BE2C (cell line): ENCODE measurements around the gene MRFAP1L1.

Source experiments
- DNase-seq: peaks from one replicate; pipeline ENCODE4 v3.0.0-alpha.2; 2020
- H3K27me3 ChIP-seq: fragments of 250-450 bp; sonication (Bioruptor Pico); 2 replicates; pipeline ENCODE4 v1.5.1; 2020; ENCODE audit warnings: mild to moderate bottlenecking
- H3K36me3 ChIP-seq: fragments of 250-450 bp; sonication (Bioruptor Pico); 2 replicates; pipeline ENCODE4 v1.5.1; 2020; ENCODE audit warnings: mild to moderate bottlenecking
- H3K4me1 ChIP-seq: fragments of 250-450 bp; sonication (Bioruptor Pico); 2 replicates; pipeline ENCODE4 v1.5.1; 2020
- H3K4me3 ChIP-seq: 2 replicates; pipeline ENCODE4 v1.5.1; 2011; ENCODE audit warnings: low read depth, low read length
- H3K9me3 ChIP-seq: fragments of 250-450 bp; sonication (Bioruptor Pico); 2 replicates; pipeline ENCODE4 v1.5.1; 2020
- TF ChIP-seq, protein P1 (sequence below): IDR thresholded peaks from 2 replicates; pipeline ENCODE4 v1.5.1; 2012; ENCODE audit warnings: mild to moderate bottlenecking, low read depth, low read length

MRFAP1L1 gene

DNA sequence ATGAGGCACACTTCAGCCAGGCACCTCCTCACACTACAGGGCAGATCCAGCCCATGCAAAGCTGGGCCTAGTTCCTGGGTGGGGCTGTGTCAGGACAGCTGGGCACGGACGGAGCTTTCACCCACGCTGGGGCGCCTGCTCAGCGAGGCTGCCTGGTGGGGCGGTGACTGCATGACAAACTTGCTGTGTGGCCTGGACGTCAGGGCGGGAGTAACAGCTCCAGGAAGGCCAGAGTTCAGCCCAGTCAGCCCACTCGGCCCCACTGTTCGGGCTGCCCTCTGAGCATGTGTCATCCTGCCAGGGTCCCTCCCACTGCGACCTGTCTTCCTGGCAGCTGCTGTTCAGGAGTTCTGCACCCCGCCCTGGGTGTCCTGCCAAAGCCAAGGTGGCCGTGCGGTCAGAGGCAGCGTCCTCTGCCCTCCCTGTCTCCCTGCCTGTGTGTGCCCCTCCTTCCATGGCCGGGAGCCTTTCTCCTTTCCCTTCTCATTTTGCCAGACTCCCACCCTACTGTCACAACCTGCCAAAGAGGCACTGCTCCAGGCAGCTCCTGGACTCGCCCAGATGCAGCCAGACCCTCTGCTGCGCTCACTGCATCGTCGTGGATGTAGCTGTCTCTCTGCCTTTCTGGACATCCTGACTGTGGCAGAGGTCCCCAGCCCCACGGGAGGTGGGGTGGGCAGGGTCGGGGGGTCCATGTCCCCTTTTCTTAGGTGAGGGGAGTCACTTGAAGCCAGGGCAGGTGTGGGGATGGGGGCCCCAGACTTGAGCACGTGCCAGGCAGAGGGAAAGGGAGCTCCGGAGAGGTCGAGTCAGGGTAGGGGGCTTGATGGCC lies 39.9 kb upstream of the MRFAP1L1 start:
- no peaks in the 10 kb centered on the region for H3K36me3 ChIP-seq
- TF ChIP-seq, protein P1, sequence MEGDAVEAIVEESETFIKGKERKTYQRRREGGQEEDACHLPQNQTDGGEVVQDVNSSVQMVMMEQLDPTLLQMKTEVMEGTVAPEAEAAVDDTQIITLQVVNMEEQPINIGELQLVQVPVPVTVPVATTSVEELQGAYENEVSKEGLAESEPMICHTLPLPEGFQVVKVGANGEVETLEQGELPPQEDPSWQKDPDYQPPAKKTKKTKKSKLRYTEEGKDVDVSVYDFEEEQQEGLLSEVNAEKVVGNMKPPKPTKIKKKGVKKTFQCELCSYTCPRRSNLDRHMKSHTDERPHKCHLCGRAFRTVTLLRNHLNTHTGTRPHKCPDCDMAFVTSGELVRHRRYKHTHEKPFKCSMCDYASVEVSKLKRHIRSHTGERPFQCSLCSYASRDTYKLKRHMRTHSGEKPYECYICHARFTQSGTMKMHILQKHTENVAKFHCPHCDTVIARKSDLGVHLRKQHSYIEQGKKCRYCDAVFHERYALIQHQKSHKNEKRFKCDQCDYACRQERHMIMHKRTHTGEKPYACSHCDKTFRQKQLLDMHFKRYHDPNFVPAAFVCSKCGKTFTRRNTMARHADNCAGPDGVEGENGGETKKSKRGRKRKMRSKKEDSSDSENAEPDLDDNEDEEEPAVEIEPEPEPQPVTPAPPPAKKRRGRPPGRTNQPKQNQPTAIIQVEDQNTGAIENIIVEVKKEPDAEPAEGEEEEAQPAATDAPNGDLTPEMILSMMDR, result no peak
- H3K9me3 ChIP-seq, result no peaks in the 10 kb centered on the region
- no peak for DNase-seq
- no peak overlapping the region for H3K4me3 ChIP-seq
- H3K4me1 ChIP-seq, result no peaks in the 10 kb centered on the region; the same call in 1 of the 2 replicates
- no peaks in the 10 kb centered on the region for H3K27me3 ChIP-seq

GRCh38 chr4:6748286-6748685 lies 38.6 kb upstream of the MRFAP1L1 start:
- Histone ChIP-seq H3K36me3 (no peaks in the 10 kb centered on the region), H3K9me3 (no peaks in the 10 kb centered on the region), H3K4me1 (no peaks in the 10 kb centered on the region; the same call in 1 of the 2 replicates), H3K4me3 (no peak overlapping the region), H3K27me3 (no peaks in the 10 kb centered on the region)
- DNase-seq, result no peak
- TF ChIP-seq, protein P1, result no peak

GRCh38 chr4:6747294-6748051 lies 37.8 kb upstream of the MRFAP1L1 start:
- no peaks in the 10 kb centered on the region for H3K36me3 ChIP-seq
- TF ChIP-seq, protein P1, result no peak
- no peak for DNase-seq
- H3K4me3 ChIP-seq, result no peak overlapping the region
- H3K27me3 ChIP-seq, result no peaks in the 10 kb centered on the region
- H3K9me3 ChIP-seq, result no peaks in the 10 kb centered on the region
- no peaks in the 10 kb centered on the region; the same call in 1 of the 2 replicates for H3K4me1 ChIP-seq

DNA sequence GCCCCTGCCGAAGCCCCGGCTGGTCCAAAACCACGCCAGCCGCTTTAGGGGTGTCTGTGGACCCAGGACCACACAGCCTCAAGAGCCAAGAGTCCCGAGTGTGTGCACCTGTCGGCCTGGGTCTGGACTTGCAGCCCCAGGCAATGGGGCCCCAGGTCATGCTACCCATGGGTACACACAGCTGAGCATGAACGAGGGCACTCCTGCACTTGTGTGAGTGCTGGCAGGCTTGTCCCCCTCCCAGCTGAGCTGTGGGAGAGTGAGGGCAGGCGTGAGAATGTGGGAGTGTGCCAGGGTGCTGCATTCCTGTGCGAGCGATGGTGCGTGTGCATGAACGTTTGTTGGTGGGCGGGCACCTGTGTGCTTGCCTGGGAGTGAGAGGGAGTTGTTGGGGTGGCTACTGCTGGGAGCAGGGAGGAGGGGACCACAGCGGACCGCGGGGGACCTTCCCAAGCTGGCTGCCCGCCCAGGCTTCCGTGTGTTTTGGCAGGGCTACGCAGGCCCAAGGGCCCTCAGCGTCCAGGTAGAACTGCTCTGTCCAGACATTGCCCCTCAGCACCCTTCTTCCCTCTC lies 37.1 kb upstream of the MRFAP1L1 start:
- Histone ChIP-seq H3K4me1 (no peaks in the 10 kb centered on the region; the same call in 1 of the 2 replicates), H3K27me3 (no peaks in the 10 kb centered on the region), H3K36me3 (no peaks in the 10 kb centered on the region), H3K9me3 (no peaks in the 10 kb centered on the region), H3K4me3 (no peak overlapping the region)
- TF ChIP-seq, protein P1, result no peak
- no peak for DNase-seq

DNA sequence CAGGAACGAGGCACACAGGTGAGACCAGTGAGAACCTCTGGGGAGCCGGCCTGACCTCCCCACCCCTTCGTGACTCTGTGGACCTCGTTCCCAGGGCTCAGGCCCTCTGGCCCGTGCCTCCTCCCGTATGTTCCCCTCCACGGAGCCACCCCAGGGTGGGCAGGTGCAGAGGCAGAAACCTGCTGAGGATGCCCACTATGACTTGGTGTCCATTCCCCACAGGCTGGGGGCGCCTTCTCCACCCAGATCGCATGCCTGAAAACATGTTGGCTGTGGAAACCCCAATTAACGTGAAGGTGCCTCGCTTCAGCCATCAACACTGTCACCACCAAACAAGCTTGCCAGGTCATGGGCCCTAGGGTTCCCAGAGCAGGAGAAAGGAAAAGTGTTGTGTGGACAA lies 33.3 kb upstream of the MRFAP1L1 start:
- Histone ChIP-seq H3K36me3 (no peaks in the 10 kb centered on the region), H3K4me1 (no peaks in the 10 kb centered on the region), H3K9me3 (no peaks in the 10 kb centered on the region), H3K4me3 (no peak overlapping the region), H3K27me3 (no peaks in the 10 kb centered on the region; the same call in 1 of the 2 replicates)
- TF ChIP-seq, protein P1, result no peak
- no peak for DNase-seq
